HFFc6 (cell line): ENCODE measurements around the gene PDE6C. TPM values are rescaled to one million over a fixed set of nuclear protein-coding genes. Genes with fewer than 3 reads are reported as not detected.
A peak's percentile ranks its signal among the peaks of the same experiment; 100 is the strongest.
"Not testable (repeated sequence)": the region's sequence is repeated elsewhere in the genome, so short reads cannot be mapped to it uniquely, and the experiment has no call there.

Experiments
- DNase-seq: peaks from one replicate; pipeline ENCODE4 v3.0.0-alpha.2; 2018
- H3K27ac Mint-ChIP-seq: 2 replicates; pipeline ENCODE4 v1.8.0; 2020; ENCODE audit warnings: mild to moderate bottlenecking, mixed read lengths
- H3K27me3 Mint-ChIP-seq: 2 replicates; pipeline ENCODE4 v1.8.0; 2021; ENCODE audit warnings: mild to moderate bottlenecking, moderate library complexity, mixed read lengths; ENCODE audit not compliant: insufficient read depth
- H3K36me3 Mint-ChIP-seq: 2 replicates; pipeline ENCODE4 v1.8.0; 2021; ENCODE audit warnings: low read depth, mixed read lengths
- H3K4me1 Mint-ChIP-seq: 2 replicates; pipeline ENCODE4 v1.8.0; 2020; ENCODE audit warnings: low read depth, mixed read lengths
- H3K4me3 Mint-ChIP-seq: 2 replicates; pipeline ENCODE4 v1.8.0; 2020; ENCODE audit warnings: mild to moderate bottlenecking, moderate library complexity, mixed read lengths
- H3K9me3 Mint-ChIP-seq: 2 replicates; pipeline ENCODE4 v1.8.0; 2020; ENCODE audit warnings: mild to moderate bottlenecking, mixed read lengths
- CTCF ChIP-seq: fragments of 200-600 bp; sonication (generic); IDR thresholded peaks from 2 replicates; pipeline ENCODE4 v1.5.0; 2021; ENCODE audit warnings: antibody characterized with exemption, mild to moderate bottlenecking
- total RNA-seq, 6 experiments: library from RNA; stranded (reverse); fragmentation: NEBNext Ultra II Directional; extraction: Animal tissue kit (Norgen Biotek cat#: 25700); gene quantifications; 2 replicates in 1 of 6; 3 replicates in 5 of 6; pipeline ENCODE4 v1.2.3, GENCODE V29; 2021

PDE6C gene
- total RNA-seq, 6 experiments from 2014 or later: not detected

GRCh38 chr10:93680412-93681047, 68.2 kb downstream of the PDE6C start:
- peak; percentile 77 for TF ChIP-seq CTCF

GRCh38 chr10:93687737-93688136, 75.4 kb downstream of the PDE6C start:
- Mint-ChIP-seq H3K4me3 (no peak overlapping the region), H3K27me3 (no peaks in the 10 kb centered on the region), H3K36me3 (no peaks in the 10 kb centered on the region), H3K9me3 (no peaks in the 10 kb centered on the region), H3K27ac (no peak overlapping the region), H3K4me1 (no peaks in the 10 kb centered on the region)
- no peak for TF ChIP-seq CTCF
- no peak for DNase-seq

More at GRCh38 chr10:93680412-93681047, 68.2 kb downstream of the PDE6C start:
- H3K9me3 Mint-ChIP-seq: no peaks in the 10 kb centered on the region
- no peaks in the 10 kb centered on the region for H3K36me3 Mint-ChIP-seq
- H3K4me1 Mint-ChIP-seq: no peaks in the 10 kb centered on the region
- no peaks in the 10 kb centered on the region for H3K27me3 Mint-ChIP-seq
- DNase-seq: peak; percentile 57
- H3K27ac Mint-ChIP-seq: no peak overlapping the region
- no peak overlapping the region for H3K4me3 Mint-ChIP-seq

GRCh38 chr10:93695740-93696139, 83.4 kb downstream of the PDE6C start:
- H3K9me3 Mint-ChIP-seq: no peaks in the 10 kb centered on the region
- no peaks in the 10 kb centered on the region for H3K4me1 Mint-ChIP-seq
- TF ChIP-seq CTCF: no peak
- no peak overlapping the region for H3K4me3 Mint-ChIP-seq
- H3K27ac Mint-ChIP-seq: no peak overlapping the region
- H3K27me3 Mint-ChIP-seq: no peaks in the 10 kb centered on the region
- H3K36me3 Mint-ChIP-seq: peaks cover 10% of the 10 kb centered on the region; the same call in 1 of the 2 replicates
- DNase-seq: no peak

GRCh38 chr10:93696582-93696981, 84.2 kb downstream of the PDE6C start:
- not testable (repeated sequence) for DNase-seq, H3K9me3 Mint-ChIP-seq, H3K4me1 Mint-ChIP-seq, H3K27me3 Mint-ChIP-seq, H3K36me3 Mint-ChIP-seq, H3K4me3 Mint-ChIP-seq, H3K27ac Mint-ChIP-seq

- Mint-ChIP-seq H3K9me3 (no peaks in the 10 kb centered on the region), H3K4me3 (no peak overlapping the region), H3K27ac (no peak overlapping the region), H3K27me3 (no peaks in the 10 kb centered on the region), H3K36me3 (peaks cover 10% of the 10 kb centered on the region; the same call in 1 of the 2 replicates), H3K4me1 (no peaks in the 10 kb centered on the region)
- DNase-seq: no peak
- peak; percentile 59 for TF ChIP-seq CTCF
These were observed 84.9 kb downstream of the PDE6C start for GRCh38 chr10:93697207-93697606.

- TF ChIP-seq CTCF: no peak
- H3K36me3 Mint-ChIP-seq: peaks cover 7% of the 10 kb centered on the region; the same call in 1 of the 2 replicates
- H3K27ac Mint-ChIP-seq: no peak overlapping the region
- no peaks in the 10 kb centered on the region for H3K4me1 Mint-ChIP-seq
- no peak overlapping the region for H3K4me3 Mint-ChIP-seq
- DNase-seq: peak; percentile 24
- H3K9me3 Mint-ChIP-seq: no peaks in the 10 kb centered on the region
- no peaks in the 10 kb centered on the region for H3K27me3 Mint-ChIP-seq
These were observed 89.5 kb downstream of the PDE6C start for GRCh38 chr10:93701866-93702209.
